HPDE6-E6E7 (cell line): ENCODE results near the gene GPR137B.

Source experiments
- DNase-seq: peaks from one replicate; pipeline ENCODE4 v3.0.0; 2011; ENCODE audit warnings: missing footprints; ENCODE audit errors: extremely low spot score

GPR137B gene

DNA sequence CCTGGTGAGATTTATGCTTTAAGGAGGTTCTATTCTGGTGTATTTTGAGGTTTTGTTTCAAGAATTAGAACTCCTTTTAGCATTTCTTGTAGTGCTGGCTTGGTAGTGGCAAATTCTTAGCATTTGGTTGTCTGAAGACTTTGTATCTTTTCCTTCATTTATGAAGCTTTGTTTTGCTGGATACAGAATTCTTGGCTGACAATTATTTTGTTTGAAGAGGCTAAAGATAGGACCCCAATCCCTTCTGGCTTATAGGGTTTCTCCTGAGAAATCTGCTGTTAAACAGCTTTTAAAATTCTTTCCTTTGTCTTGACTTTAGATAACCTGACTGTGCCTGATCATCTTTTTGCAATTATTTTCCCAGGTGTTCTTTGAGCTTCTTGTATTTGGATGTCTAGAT is 58.6 kb downstream of the GPR137B start:
- no peak for DNase-seq

DNA sequence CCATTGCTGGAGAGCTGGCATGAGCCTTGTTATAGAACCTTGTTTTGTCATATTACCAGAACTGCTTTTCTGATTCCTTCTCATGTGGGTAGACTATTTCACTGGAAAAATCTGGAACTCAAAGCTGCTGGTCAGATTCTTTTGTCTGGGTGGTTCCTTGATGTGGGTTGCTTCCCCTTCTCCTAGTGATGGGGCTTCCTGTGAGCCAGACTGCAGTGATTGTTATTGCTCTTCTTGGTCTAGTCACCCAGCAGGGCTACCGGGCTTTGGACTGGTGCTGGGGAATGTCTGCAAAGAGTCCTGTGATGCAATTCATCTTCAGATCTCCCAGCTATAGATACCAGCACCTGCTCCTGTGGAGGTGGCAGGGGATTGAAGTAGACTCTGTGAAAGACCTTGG is 59.4 kb downstream of the GPR137B start:
- DNase-seq: no peak

DNA sequence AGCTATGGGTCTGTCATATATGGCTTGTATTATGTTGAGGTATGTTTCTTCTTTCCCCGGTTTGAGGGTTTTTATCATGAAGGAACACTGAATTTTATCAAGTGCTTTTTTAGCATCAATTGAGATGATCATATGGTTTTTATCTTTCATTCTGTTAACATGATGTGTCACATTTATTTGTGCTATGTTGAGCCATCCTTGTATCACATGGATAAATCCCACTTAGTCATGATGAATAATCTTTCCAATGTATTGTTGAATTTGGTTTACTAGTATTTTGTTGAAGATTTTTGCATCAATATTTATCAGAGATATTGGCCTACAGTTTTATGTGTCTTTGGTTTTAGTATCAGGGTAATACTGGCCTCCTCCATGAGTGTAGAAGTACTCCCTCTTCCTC is 61.7 kb downstream of the GPR137B start:
- no peak for DNase-seq

DNA sequence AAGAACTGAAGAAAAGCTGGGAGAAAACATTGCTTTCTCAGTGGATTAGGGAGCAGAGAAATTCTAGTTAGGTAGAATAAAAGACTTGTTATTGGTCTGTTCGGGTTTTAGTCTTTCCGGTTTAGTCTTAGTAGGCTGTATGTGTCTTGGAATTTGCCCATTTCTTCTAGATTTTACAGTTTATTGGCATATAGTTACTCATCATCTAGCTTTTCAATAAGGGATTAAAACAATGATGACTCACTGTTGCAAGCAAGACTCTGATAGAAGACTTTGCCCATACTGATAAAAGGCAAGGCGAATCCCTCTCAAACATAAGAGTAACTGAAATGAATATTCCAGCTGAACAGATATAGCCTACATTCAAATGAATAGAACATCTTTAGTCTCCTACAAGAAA is 62.3 kb downstream of the GPR137B start:
- DNase-seq: no peak

DNA sequence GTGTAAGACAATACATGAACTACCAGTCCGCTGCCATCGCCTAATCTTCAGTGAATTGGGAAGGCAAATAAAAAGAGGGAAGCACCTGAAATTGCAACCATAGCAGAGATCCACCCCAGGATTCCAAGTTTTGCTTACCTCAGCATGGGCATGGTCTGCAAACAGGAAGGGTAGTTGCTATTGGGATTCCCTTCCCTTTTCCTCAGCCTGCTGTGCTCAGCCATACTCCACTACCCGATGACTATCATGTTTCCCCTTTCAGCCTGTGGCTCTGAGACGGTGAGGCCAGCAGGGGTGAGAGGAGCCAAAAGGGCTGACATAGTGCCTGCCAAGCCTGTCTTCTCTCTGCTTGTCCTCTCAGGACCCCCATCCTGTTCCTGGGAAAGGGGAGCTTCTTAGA is 64.2 kb downstream of the GPR137B start:
- no peak for DNase-seq

DNA sequence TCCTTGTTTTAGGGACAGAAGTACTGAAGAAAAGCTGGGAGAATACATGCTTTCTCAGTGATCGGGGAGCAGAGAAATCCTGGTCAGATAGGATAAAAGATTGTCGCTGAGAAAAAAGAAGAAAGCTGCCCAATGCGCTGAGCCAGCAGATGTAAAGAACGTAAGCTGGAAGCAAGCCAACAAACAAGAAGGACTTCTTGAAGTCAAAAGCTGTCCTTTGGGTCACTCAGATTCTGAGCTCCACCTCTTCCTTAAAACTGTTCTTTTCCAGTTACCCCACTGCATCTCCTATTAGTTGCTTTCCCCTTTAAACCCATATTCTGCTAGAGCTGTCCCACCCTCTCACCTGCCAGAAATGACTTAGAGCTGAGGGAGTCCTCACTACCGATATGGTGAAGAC is 64.8 kb downstream of the GPR137B start:
- DNase-seq: no peak

DNA sequence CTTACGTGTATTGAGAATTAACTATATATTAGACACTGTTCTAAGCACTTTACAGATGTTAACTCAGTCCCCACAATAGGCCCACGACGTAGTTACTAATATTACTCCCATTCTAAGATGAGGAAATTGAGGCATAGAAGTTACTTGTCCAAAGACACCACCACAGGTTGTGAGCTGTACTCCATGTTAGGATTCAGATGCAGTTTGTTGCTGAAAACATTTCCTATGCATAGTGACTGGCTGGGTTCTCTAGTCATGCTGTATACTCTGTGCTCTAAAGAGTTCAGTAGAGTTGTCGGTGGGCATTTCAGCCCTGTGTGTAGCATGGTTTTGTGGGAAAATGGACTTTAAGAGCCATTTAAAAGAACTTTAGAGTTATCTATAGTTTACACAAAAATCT is 65.2 kb downstream of the GPR137B start:
- no peak for DNase-seq

DNA sequence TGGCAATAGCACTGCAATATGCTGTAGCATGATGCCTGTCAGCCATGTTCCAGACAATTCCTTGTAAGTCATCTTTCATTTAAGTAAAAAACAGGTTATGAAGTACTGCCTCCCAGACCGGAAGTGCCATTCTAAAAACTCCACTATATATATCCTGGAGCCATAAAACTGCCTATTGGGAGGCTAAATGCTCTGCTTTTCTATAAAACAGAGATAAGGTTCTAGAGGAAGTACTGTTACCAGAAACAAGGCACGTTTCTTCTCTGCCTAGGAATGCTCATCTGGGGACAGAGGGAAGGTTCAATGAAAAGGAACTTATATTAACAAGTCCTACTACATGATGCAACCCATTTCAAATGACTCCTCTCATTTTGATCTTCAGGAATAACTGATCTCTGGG is 66.8 kb downstream of the GPR137B start:
- no peak for DNase-seq

DNA sequence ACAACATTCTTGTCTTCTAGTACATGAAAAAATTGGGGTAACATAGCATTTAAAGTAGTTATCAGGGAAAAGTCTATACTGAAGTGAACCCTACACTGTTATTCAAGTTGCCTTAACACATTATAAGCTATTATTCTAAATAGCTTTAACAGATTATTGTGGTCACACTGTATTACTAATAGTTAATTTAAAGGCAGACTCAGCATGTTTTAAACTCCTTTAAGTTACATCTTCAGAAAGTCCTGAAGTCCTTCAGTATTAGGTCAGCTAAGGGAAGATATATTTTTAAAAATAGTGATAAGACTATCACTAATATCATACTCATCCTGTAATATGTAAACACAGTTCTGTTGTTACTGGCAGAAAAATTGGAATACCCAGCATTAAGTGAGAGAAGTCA is 67.4 kb downstream of the GPR137B start:
- no peak for DNase-seq

DNA sequence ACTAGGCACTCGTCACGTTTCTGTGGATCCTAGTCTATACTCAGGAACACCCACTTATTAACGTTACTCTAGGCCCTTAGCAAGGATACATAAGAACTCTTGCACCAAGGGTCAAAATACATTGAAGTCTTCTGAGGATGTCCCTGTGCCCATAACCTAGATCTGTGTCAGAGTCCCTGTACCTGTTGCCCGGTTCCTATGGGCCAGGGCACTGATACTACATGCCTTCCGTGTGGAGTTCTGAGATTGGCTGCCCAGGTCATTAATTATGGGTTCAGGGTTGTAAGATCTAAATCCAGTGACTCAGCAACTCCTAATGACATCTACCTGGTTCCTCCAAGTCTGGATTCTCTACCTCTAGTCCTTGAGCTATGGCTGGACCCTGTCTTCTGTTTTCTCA is 69.5 kb downstream of the GPR137B start:
- no peak for DNase-seq

DNA sequence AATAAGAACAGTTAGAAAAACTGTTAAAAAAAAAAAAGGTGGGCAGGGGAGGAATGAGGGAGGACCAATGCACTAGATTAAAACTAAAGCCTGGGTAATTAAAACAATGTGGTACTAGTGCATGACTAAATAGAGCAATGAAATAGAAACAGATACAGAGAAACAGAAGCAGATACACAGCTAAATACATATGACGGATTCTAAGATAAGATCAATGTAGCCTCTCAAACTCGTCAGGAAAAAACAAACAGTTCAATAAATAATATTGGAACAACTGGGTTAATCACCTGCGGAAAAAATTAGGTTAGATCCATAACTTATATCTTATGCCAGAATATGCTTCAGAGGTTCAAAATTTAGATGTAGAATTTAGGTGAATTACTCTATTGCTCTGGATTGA is 71.2 kb downstream of the GPR137B start:
- no peak for DNase-seq

DNA sequence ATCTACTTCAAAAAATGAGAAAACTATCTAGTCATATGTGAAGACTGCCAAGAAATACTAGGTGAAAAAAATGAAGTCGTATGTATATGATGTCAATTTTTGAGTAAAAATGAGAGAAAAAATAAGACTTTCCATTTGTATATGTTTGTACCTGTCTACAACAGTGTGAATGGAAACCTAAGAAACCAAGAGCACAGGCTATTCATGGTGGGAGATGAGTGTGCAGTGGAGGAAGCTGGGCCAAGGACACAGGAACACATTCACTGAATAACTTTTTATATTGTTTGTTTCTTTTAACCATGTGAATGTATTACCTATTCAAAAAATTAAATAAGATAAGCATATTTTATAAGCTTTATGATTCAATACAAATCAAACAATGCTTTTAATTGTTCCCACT is 72.4 kb downstream of the GPR137B start:
- no peak for DNase-seq

DNA sequence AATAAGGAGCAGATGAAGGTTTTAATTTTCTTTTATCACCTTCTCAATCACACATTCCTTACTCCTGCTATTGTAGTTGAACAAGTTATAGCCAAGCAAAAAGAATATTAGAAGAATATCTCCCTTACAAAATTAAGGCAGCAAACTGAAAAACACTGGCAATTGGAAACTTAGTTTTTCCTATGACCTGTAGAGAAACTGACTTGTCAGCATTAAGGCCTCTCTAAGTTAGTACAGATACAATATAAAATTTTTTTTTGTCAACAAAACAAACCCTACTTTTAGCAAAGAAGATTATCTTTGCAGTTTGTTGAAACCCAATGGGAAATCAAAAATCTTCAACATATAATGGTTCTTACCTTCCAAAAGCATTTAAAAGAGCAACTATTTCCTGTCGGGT is 78.1 kb downstream of the GPR137B start:
- no peak for DNase-seq

DNA sequence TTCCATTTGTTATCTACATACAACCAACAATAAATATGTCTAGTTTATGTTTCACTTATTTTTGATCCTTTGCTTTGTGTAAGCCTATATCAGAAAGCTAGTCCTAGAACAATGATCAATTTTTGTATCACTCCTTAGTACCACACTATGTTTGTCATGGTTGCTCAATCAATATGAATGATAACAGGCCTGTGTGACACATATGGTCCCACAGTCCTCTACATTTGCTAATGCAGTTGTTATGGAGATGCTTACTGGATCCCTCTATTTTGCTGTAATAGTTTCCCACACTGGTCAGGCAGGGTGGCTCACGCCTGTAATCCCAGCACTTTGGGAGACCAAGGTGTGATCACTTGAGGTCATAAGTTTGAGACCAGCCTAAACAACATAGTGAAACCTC is 80.3 kb downstream of the GPR137B start:
- no peak for DNase-seq

DNA sequence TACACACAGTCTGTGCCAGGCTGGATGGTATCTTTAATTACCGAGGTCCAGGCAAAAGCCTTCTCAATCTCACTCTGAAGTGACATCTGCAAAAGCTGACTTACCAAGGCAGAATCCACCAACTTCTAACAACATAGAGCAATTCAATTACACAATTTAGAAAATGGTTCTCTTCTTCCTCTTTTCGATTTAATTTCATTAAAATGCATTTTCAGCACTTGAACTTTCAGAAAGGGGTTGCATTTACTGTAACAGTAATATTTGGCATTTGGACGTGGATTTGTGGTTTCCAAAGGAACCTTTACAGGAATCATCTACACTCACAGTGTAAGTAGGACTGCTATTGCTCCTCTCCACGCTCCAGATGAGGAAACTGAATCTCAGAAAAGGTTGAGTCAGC is 86.1 kb downstream of the GPR137B start:
- no peak for DNase-seq

DNA sequence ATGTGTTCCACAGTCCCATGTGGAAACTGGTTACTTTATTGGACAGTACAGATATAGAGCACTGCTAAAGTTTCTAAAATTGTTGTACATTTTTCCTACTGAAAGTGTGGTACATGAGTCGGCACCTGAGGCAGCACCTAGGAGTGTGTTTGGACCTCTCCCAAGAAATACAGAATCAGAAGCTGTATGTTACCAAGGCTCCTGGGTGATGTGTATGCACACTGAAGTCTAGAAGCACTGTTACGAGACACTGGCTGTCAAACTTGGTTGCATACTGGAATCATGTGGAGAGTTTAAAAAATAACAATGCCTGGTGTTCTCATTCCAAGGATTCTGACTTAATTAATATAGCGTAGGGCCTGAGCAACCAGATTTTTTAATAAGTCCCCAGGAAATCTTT is 92.8 kb downstream of the GPR137B start:
- no peak for DNase-seq

DNA sequence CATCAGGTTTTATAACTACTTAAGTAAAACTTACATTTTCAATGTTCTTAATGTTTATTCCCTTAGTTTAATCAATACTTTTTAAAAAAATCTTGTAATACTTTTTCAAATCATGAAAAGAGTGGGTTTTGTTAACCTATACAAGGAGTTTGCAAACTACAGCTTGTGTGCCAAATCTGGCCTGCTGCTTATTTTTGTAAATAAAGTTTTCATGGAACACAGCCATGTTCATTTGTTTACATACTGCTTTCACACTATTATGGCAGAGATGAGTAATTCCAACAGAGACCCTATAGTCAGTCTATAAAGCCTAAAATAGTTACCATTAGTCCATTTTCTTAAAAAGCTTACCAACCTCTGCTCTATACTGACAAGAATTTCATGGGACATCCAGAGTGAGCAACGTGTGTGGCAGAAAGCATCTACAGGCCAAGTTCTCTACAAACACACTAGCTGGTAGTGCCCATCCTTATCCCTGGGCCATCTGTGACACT is 96.8 kb downstream of the GPR137B start:
- no peak for DNase-seq

DNA sequence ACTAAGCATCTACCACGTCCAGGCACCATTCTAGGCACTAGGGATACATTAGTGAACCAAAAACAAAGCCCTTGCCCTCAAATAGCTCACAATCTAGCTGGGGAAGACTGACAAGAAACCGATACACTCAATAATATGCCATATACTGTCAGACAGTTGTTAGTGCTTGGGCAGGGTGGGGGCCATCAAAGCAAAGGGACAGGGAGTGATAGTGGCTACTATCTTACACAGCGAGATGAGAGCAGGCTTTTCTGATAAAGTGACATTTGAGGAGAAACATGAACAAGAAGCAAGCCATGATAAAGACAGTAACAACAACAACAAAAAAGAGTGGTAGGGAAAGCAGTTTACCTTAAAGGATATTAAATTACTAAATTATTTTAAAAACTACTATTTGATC is 98.3 kb downstream of the GPR137B start:
- DNase-seq: no peak

DNA sequence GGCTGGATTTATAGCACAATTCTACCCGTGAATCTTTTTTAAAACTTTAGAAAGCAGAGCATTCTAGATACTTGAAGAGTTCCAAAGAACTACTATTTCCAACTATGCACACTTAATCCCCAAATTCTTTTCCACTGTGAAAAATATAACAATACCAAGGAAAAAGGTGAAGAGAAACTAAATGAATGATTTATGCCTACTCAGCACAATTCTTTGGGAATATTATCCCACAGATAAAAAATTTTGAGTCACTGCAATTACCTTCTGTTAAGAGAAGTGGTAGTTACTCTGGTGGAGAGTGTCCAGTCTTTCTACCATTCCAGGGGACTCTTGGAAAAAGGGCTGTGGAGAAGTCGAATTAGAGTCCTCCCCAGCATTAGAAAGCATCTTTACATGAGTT is 100.2 kb downstream of the GPR137B start:
- no peak for DNase-seq

DNA sequence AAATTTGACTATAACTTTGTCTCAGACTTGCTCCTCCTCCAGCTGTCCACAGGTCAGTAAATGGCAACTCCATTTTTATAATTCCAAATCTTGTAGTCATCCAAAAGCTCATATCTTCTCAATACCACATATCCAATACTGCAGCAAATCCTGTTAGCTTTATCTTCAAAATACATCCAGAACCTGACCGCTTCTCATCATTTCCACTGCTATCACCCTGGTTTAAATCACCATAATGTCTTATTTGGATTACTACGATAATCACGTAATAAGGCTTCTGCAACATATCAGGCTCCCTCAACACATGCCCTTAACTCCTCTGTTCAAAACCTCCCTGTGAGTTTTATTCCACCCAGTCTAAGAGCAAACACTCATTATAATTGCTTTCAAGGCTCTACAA is 104.9 kb downstream of the GPR137B start:
- no peak for DNase-seq

DNA sequence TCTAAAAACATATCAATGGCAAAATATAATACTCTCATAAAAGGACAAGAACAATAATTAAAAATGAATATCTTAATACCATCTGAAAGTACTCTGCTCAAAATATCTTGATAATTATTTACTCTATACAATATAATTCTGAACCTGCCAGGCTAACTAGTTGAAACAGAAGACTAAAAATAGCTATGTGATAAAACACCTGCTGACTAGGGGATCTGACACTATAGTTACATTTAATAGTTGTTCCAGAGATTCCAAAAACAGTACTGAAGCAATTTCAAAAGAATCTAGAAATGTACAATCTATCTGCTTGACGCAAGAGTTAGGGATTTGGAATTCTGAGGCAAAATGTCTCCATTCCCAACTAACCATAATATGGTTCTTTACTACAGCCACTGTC is 109.2 kb downstream of the GPR137B start:
- no peak for DNase-seq

DNA sequence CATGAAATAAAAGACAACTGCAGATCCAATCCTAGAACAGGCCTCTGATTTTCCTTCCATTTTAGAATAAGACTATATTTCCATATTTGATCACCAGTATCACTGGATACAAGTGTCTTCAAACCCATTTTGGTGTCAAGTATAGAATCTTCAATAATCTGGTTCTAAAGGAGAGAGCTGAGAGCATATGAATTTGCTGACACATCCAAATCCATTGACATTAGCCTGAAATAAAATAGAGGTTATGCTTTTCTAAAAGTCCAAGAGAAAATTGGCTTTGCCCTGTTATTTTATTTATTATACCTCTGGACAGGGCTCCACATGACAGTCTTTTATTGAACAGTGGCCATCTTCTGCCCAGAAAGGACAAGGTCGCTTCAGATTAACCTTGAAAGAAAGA is 110.8 kb downstream of the GPR137B start:
- DNase-seq: no peak

DNA sequence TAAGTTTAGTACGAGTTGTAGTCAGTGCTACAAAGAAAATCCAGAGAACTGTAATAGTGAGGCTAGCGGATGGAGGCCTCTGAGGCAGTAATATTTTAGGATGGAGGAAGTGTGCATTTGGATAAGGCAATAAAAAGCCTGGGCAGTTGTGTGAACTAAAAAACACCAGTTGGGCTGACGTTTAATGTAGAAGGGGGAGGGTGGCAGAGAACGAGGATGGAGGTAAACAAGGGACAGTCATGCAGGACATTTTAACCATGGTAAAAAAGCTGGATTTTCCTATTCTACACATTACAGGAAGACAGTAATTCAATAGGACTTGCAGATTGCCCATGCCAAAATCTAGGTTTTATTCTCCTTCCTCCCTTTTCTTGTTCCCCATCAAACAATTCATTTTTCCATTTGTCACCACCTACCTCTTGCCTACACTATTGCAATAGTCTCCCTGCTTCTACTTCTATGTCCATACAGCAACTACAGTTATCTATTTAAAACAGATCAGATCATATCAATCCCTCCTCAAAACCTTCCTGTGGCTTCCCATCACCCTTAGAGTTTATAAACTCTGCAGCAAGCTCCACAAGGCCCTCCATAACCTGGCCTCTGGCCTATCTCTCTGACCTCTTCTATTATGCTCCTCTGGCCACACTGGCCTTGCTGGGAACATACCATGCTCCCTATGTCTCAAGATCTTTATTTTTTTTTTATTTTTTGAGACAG is 111.7 kb downstream of the GPR137B start:
- no peak for DNase-seq

DNA sequence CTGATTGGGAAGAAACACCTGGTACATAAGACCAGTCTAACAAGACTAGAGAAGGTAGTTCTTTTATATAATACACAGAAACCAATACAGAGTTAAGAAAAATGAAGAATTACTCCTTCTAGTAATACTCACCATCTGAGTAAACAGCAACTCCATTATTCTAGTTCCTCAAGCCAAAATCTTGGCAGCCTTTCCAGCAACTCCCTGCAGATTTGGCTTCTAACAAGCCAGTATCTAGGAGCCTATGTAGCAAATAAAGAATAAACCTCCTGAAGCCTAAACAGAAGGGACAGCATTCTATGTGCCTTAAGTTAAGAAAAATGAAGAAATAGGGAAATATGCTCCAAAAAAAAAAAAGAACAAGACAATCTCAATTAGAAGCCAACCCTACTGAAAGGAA is 114.9 kb downstream of the GPR137B start:
- no peak for DNase-seq
